A673 (cell line): Measurements from ENCODE around the gene CRK. TPM values are rescaled to one million over a fixed set of nuclear protein-coding genes. Genes with fewer than 3 reads are reported as not detected.
"Not testable (repeated sequence)": the region's sequence is repeated elsewhere in the genome, so short reads cannot be mapped to it uniquely, and the experiment has no call there.

Source experiments
- BruUV-seq: library from RNA; stranded (reverse); fragments of 400-500 nt; replicated peaks from 2 replicates; lab custom pipeline; 2021; lab: Mats Ljungman, UMichigan
- CTCF ChIA-PET: fragments of 300-600 bp; sonication (Branson Sonifier 250); formaldehyde crosslinking; loops from one replicate; lab custom pipeline; 2022; ENCODE audit warnings: antibody characterized with exemption; lab: Charles Lee
- POLR2A ChIA-PET: fragments of 300-600 bp; sonication (Branson Sonifier 250); formaldehyde crosslinking; loops from one replicate; lab custom pipeline; 2022; ENCODE audit warnings: antibody characterized with exemption; ENCODE audit not compliant: low non-redundant PET; lab: Charles Lee
- DNase-seq: peaks from one replicate; pipeline ENCODE4 v3.0.0-alpha.2; 2015; ENCODE audit warnings: low spot score
- H3K27ac ChIP-seq: fragments of 200-600 bp; sonication (generic); 2 replicates; pipeline ENCODE4 v1.5.1; 2016; ENCODE audit warnings: mixed run types, low read depth, mild to moderate bottlenecking, mixed read lengths, antibody characterized with exemption, low read length; ENCODE audit not compliant: poor library complexity, severe bottlenecking
- H3K27me3 ChIP-seq: fragments of 200-600 bp; sonication (generic); replicated peaks from 2 replicates; pipeline ENCODE4 v1.6.1; 2017; ENCODE audit warnings: mixed run types, low read depth, mild to moderate bottlenecking, mixed read lengths, antibody characterized with exemption, low read length; ENCODE audit not compliant: insufficient read depth, poor library complexity
- H3K36me3 ChIP-seq: fragments of 200-600 bp; sonication (generic); 2 replicates; pipeline ENCODE4 v1.6.1; 2016; ENCODE audit warnings: mixed run types, mild to moderate bottlenecking, mixed read lengths, antibody characterized with exemption, low read length; ENCODE audit not compliant: insufficient read depth, poor library complexity, severe bottlenecking
- H3K4me1 ChIP-seq: fragments of 200-600 bp; sonication (generic); 2 replicates; pipeline ENCODE4 v1.6.1; 2017; ENCODE audit warnings: mixed run types, mild to moderate bottlenecking, mixed read lengths, antibody characterized with exemption, low read length; ENCODE audit not compliant: insufficient read depth, poor library complexity, severe bottlenecking
- H3K4me3 ChIP-seq: fragments of 200-600 bp; sonication (generic); 2 replicates; pipeline ENCODE4 v1.5.1; 2016; ENCODE audit warnings: low read depth, mixed run types, mild to moderate bottlenecking, mixed read lengths, low read length; ENCODE audit not compliant: poor library complexity, severe bottlenecking
- H3K9me3 ChIP-seq: fragments of 200-600 bp; sonication (generic); 2 replicates; pipeline ENCODE4 v1.6.1; 2016; ENCODE audit warnings: mixed run types, low read depth, mild to moderate bottlenecking, mixed read lengths, antibody characterized with exemption, low read length; ENCODE audit not compliant: poor library complexity, severe bottlenecking
- EZH2 ChIP-seq: fragments of 200-600 bp; sonication (generic); IDR thresholded peaks from 2 replicates; pipeline ENCODE4 v1.6.1; 2017; ENCODE audit warnings: borderline replicate concordance, low read depth, mild to moderate bottlenecking, mixed read lengths, antibody characterized with exemption, low read length; ENCODE audit not compliant: poor library complexity, severe bottlenecking
- intact Hi-C: fragments of 100-400 bp; cut with micrococcal nuclease; formaldehyde crosslinking; loops from one replicate; pipeline ENCODE4 v1.10.0; 2022; ENCODE audit not compliant: unreplicated experiment
- total RNA-seq: library from RNA; stranded (reverse); gene quantifications from 2 replicates; pipeline ENCODE4 v1.2.3, GENCODE V29; 2021
- TF ChIP-seq, protein P1 (sequence below): fragments of 300-800, 200-600 bp; sonication (generic); conservative IDR thresholded peaks from 2 replicates; pipeline ENCODE4 v1.5.1; 2017; ENCODE audit warnings: low read depth, mild to moderate bottlenecking, antibody characterized with exemption, low read length, moderate library complexity, mixed read lengths

The CRK gene
- total RNA-seq, 1 experiment from 2014 or later = 85.9 TPM

DNA sequence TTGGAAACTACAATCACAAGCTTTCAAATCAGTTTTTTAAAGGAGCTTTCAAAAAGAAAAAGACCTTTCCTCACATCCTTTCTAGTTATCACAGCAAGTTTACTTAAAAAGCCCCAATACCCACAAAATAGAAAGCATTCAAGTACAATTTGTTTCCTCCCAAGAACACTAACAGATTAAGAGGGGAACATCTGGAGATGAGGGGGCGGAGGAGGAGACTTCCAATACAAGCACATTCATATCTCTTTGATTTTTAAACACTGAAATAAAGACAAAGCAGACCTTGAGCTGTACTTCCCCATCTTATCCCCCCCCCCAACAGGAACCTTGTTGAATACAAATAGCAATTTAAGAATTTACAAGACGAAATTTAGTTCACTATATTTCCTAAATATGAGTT lies 58.0 kb downstream of the CRK start:
- no peak for DNase-seq
- CTCF ChIA-PET = no interaction called here
- peaks cover 21% of the 10 kb centered on the region for H3K4me1 ChIP-seq
- no TSS peak for BruUV-seq
- no peak for TF ChIP-seq EZH2
- TF ChIP-seq, protein P1, sequence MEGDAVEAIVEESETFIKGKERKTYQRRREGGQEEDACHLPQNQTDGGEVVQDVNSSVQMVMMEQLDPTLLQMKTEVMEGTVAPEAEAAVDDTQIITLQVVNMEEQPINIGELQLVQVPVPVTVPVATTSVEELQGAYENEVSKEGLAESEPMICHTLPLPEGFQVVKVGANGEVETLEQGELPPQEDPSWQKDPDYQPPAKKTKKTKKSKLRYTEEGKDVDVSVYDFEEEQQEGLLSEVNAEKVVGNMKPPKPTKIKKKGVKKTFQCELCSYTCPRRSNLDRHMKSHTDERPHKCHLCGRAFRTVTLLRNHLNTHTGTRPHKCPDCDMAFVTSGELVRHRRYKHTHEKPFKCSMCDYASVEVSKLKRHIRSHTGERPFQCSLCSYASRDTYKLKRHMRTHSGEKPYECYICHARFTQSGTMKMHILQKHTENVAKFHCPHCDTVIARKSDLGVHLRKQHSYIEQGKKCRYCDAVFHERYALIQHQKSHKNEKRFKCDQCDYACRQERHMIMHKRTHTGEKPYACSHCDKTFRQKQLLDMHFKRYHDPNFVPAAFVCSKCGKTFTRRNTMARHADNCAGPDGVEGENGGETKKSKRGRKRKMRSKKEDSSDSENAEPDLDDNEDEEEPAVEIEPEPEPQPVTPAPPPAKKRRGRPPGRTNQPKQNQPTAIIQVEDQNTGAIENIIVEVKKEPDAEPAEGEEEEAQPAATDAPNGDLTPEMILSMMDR = no peak
- H3K27me3 ChIP-seq = no peaks in the 10 kb centered on the region
- H3K4me3 ChIP-seq = peak overlapping the region; percentile 97
- intact Hi-C loops = no loop called here
- peaks cover 18% of the 10 kb centered on the region for H3K36me3 ChIP-seq
- peak overlapping the region; percentile 98 for H3K27ac ChIP-seq
- H3K9me3 ChIP-seq = no peaks in the 10 kb centered on the region
- POLR2A ChIA-PET = interaction anchor here (0.6 kb wide), 1 partner anchor 64 kb away, joined by 14 read pairs; no protein-coding TSS in a partner anchor

DNA sequence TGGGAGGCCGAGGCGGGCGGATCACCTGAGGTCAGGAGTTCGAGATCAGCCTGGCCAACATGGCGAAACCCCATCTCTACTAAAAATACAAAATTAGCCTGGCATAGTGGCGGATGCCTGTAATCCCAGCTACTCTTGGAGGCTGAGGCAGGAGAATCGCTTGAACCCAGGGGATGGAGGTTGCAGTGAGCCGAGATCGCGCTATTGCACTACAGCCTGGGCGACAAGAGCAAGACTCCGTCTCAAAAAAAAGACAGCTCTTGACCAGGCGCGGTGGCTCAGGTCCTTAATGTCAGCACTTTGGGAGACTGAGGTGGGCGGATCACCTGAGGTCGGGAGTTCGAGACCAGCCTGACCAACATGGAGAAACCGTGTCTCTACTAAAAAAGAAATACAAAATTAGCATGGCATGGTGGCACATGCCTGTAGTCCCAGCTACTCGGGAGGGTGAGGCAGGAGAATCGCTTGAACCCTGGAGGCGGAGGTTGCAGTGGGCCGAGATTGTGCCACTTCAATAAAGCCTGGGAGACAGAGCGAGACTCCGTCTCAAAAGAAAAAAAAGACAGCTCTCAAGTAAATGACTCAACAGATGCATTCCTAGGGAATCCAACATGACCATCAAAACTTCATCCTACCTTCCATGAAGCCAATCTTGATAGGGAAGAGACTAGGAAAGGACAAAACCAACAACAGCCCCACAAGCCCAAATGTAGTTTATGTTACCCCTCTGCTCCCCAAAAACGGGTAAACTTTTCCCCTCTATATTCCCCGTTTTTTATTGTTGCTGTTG lies 60.0 kb downstream of the CRK start:
- H3K4me3 ChIP-seq, intact Hi-C loops, H3K27ac ChIP-seq, CTCF ChIA-PET, POLR2A ChIA-PET, BruUV-seq, H3K9me3 ChIP-seq, DNase-seq, H3K27me3 ChIP-seq: not testable (repeated sequence)
- H3K36me3 ChIP-seq = peaks cover 18% of the 10 kb centered on the region
- peaks cover 37% of the 10 kb centered on the region for H3K4me1 ChIP-seq

DNA sequence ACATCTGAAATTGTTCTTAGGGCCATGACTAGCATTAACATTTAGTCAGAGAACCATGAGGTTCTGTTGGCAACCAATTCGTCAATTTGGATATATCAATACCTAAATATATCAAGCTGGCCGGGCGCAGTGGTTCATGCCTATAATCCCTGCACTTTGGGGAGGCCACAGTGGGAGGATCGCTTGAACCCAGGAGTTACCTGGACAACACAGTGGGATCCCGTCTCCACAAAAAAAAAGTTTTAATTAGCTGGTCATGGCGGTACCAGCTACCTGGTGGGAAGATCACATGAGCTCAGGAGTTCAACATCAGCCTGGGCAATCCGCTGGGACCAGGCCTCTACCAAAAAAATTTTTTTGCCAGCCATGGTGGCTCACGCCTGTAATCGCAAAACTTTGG lies 64.5 kb downstream of the CRK start:
- no peak for TF ChIP-seq EZH2
- TF ChIP-seq, protein P1 = no peak
- intact Hi-C loops = no loop called here
- H3K27ac ChIP-seq = no peak overlapping the region
- DNase-seq = no peak
- peaks cover 52% of the 10 kb centered on the region for H3K4me1 ChIP-seq
- no peaks in the 10 kb centered on the region for H3K9me3 ChIP-seq
- BruUV-seq = no TSS peak
- ChIA-PET CTCF (no interaction called here), POLR2A (interaction anchor here (0.5 kb wide), 1 partner anchor 51 kb away, joined by 7 read pairs; no protein-coding TSS in a partner anchor)
- H3K27me3 ChIP-seq = no peaks in the 10 kb centered on the region
- peaks cover 16% of the 10 kb centered on the region for H3K36me3 ChIP-seq
- H3K4me3 ChIP-seq = no peak overlapping the region
